Stromal cell of bone marrow (primary cell): ENCODE data around the gene SCO2.

Experiments used
- DNase-seq: peaks from one replicate; pipeline ENCODE4 v3.0.0-alpha.2; 2012; ENCODE audit warnings: low read depth

Gene SCO2

GRCh38 chr22:50476868-50477267 lies 48.5 kb downstream of the SCO2 start:
- DNase-seq = no peak

DNA sequence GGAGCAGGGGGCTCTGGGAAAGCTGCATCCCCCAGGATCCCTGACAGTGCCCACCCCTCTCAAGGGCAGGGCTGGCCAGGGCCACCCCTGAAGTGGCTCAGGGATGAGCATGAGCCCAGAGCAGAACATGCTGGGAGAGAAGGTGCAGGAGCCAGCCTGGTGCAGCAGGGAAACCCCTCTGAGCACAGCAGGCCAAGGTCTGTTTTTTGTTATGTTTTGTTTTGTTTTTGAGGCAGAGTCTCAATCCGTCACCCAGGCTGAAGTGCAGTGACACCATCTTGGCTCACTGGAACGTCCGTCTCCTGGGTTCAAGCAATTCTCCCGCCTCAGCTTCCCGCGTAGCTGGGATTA lies 49.8 kb downstream of the SCO2 start:
- no peak for DNase-seq

DNA sequence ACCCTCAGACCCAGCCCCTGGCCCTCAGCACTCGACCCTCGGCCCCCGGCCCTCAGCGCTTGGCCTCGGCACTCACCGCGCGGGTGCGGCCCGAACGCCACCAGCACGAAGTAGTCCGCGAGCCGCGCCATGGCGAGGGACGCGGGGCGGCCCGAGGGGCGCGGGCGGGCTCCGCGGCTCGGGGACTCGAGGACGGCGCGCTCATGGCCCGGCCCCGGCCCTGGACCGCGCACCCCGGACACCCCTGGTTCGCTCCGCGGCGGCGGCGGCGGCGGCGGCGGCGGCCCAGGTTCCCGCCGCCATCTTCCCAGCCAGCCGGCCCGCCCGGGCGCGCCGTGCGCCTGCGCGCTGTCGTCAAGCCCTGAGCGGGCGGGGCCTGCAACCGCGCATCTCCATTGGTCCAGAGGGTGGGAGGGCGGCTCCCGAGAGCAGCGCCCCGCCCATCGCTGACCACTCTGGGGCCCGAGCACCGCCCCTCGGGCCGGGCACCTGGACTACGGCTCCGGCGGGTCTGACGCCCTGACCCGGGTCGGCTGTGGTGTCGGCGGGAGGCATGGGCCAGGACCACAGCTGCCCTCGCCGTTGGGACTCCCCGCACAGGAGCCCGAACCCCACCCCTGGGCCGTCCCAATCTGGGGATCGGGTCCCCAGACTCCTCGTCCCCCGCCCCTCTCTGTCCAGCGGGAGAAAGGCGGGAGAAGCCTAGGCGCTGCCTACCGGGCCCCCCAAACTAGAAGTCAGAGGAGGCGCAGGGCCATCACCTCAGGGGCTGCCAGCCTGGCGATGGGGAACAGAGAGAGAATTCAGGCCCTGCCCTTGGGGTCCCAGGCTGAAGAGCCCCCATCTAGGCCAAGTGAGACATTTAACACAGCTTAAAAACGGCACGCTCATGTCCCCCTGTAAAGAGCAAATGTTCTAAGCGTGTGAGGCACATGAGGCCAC lies 50.4 kb downstream of the SCO2 start, which contains the start of gene SBF1:
Gene SBF1 (minus strand): TSS at position 326 of the 942 bp plus-strand sequence. CDS start 195 bp downstream, at position 131.
- peak; percentile 76 for DNase-seq

GRCh38 chr22:50473855-50474671 lies 51.3 kb downstream of the SCO2 start:
- DNase-seq = peak; percentile 21
